Measurements from ENCODE around the gene ACER1. TPM values are rescaled to one million over a fixed set of nuclear protein-coding genes. Genes with fewer than 3 reads are reported as not detected.
A peak's percentile ranks its signal among the peaks of the same experiment; 100 is the strongest.

ACER1 gene
- total and polyA plus RNA-seq, 2 of the 13 experiments (the other 11 are each of a cell fraction or from before 2014, with no cell fraction given), result not detected

GRCh38 chr19:6279620-6279930 is 53.8 kb downstream of the ACER1 start:
- FAIRE-seq (no peak), ATAC-seq (no peak), DNase-seq (ENCODE audit: low spot score) (no peak)
- Histone ChIP-seq H2AFZ (ENCODE audit: low read length) (no peak overlapping the region), H3K36me3 (replicated peaks in 1 of 2; ENCODE audit: control insufficient read depth in 1 of 2, insufficient read depth in 2 of 2, low read length in 2 of 2) (peaks cover 0 to 9% of the 10 kb centered on the region in 2 experiments; a peak in 2 of 5 replicates), H3K27ac (ENCODE audit: extremely low read length, insufficient read depth, low read length) (peak overlapping the region; percentile 65), H4K20me1 (ENCODE audit: insufficient read depth, low read length) (peaks cover 24% of the 10 kb centered on the region; the same call in 1 of the 2 replicates), H3K4me1 (ENCODE audit: insufficient read depth, low read length) (peaks cover 48% of the 10 kb centered on the region), H3K27me3 (ENCODE audit: control insufficient read depth in 1 of 2, insufficient read depth in 2 of 2, low read length in 2 of 2) (no peaks in the 10 kb centered on the region), H3K4me2 (ENCODE audit: low read depth, low read length) (peak overlapping the region; percentile 90; the same call in 1 of the 2 replicates), H3K9me3 (ENCODE audit: low read length) (no peaks in the 10 kb centered on the region), H3K4me3 (replicated peaks in 1 of 3; ENCODE audit: insufficient read depth in 1 of 3, low read depth in 2 of 3, low read length in 3 of 3) (peak overlapping the region; percentile 67 to 99 (median 96); a peak in 5 of 6 replicates), H3K79me2 (ENCODE audit: insufficient read depth, low read length) (peaks cover 48% of the 10 kb centered on the region), H3K9ac (ENCODE audit: insufficient read depth, low read depth, low read length) (peak overlapping the region; percentile 88; the same call in 1 of the 2 replicates)
- ChIA-PET POLR2A (no interaction called here), CTCF (ENCODE audit: low intra/inter-chr PET ratio, low total read pairs) (no interaction called here)
- WGBS (ENCODE audit: low lambda C conversion rate), result 0% methylated on average over 1 of the region's 59 CpGs
- no TSS peak for BruUV-seq (replicated peaks)
- intact Hi-C loops (cut with micrococcal nuclease; ENCODE audit: unreplicated experiment), result no loop called here
- TF ChIP-seq ZNF143 (CRISPR knock-in tag; IDR thresholded peaks at IDR 0.05) (no peak), SIN3A (IDR thresholded peaks at IDR 0.05; ENCODE audit: borderline replicate concordance, low read depth, low read length) (0 out of 2 replicates have a peak, but pooled peaks have one; percentile 9)
- in situ Hi-C loops (cut with HindIII; ENCODE audit: extremely low pct_ligation_motif_present, low pct_unique_long_range_greater_than_20kb), result no loop called here

GRCh38 chr19:6278740-6279619 is 54.4 kb downstream of the ACER1 start:
- H3K79me2 ChIP-seq (ENCODE audit: insufficient read depth, low read length), result peaks cover 54% of the 10 kb centered on the region
- in situ Hi-C loops (cut with HindIII; ENCODE audit: extremely low pct_ligation_motif_present, low pct_unique_long_range_greater_than_20kb), result no loop called here
- CTCF ChIA-PET (ENCODE audit: low intra/inter-chr PET ratio, low total read pairs), result no interaction called here
- no peak for TF ChIP-seq FOSL1 (CRISPR knock-in tag; IDR thresholded peaks at IDR 0.05; ENCODE audit: borderline replicate concordance)
- no peak for TF ChIP-seq ZKSCAN1 (IDR thresholded peaks at IDR 0.05; ENCODE audit: low read length)
- TF ChIP-seq POGK (CRISPR knock-in tag; conservative IDR thresholded peaks at IDR 0.05), result 0 out of 2 replicates have a peak, but pooled peaks have one; percentile 34
- no peak for TF ChIP-seq ZSCAN21 (CRISPR knock-in tag; IDR thresholded peaks at IDR 0.05; ENCODE audit: borderline replicate concordance)
- TF ChIP-seq KLF9 (CRISPR knock-in tag; IDR thresholded peaks at IDR 0.05; ENCODE audit: low read depth), result no peak
- no peak for TF ChIP-seq IKZF4 (CRISPR knock-in tag; IDR thresholded peaks at IDR 0.05; ENCODE audit: borderline replicate concordance, low read depth, not compliant biosample characterization)
- 0 out of 2 replicates have a peak, but pooled peaks have one; percentile 19 for TF ChIP-seq KDM2A (CRISPR knock-in tag; IDR thresholded peaks at IDR 0.05; ENCODE audit: borderline replicate concordance, low read depth)
- TF ChIP-seq PLSCR1 (CRISPR knock-in tag; IDR thresholded peaks at IDR 0.05; ENCODE audit: borderline replicate concordance), result no peak
- TF ChIP-seq FOXJ3 (CRISPR knock-in tag; IDR thresholded peaks at IDR 0.05; ENCODE audit: borderline replicate concordance), result no peak
- 0 out of 2 replicates have a peak, but pooled peaks have one; percentile 31 for TF ChIP-seq ARNT2 (CRISPR knock-in tag; IDR thresholded peaks at IDR 0.05; ENCODE audit: low read depth)

More at GRCh38 chr19:6278740-6279619, 54.4 kb downstream of the ACER1 start:
- no peaks in the 10 kb centered on the region for H3K9me3 ChIP-seq (ENCODE audit: low read length)
- BruUV-seq (replicated peaks), result no TSS peak
- H4K20me1 ChIP-seq (ENCODE audit: insufficient read depth, low read length), result peaks cover 24% of the 10 kb centered on the region; the same call in 1 of the 2 replicates
- intact Hi-C loops (cut with micrococcal nuclease; ENCODE audit: unreplicated experiment), result no loop called here
- H3K4me1 ChIP-seq (ENCODE audit: insufficient read depth, low read length), result peaks cover 54% of the 10 kb centered on the region
- H3K4me2 ChIP-seq (ENCODE audit: low read depth, low read length), result peak overlapping the region; percentile 90
- ATAC-seq (peak; percentile 20; the same call in 1 of the 3 replicates), FAIRE-seq (no peak), DNase-seq (ENCODE audit: low spot score) (no peak)
- peaks cover 0 to 9% of the 10 kb centered on the region in 2 experiments; a peak in 2 of 5 replicates for H3K36me3 ChIP-seq (replicated peaks in 1 of 2; ENCODE audit: control insufficient read depth in 1 of 2, insufficient read depth in 2 of 2, low read length in 2 of 2)
- peak overlapping the region; percentile 67 to 99 (median 96) for H3K4me3 ChIP-seq (replicated peaks in 1 of 3; ENCODE audit: insufficient read depth in 1 of 3, low read depth in 2 of 3, low read length in 3 of 3)
- H3K9ac ChIP-seq (ENCODE audit: insufficient read depth, low read depth, low read length), result peak overlapping the region; percentile 88
- no peak overlapping the region for H2AFZ ChIP-seq (ENCODE audit: low read length)
- H3K27me3 ChIP-seq (ENCODE audit: control insufficient read depth in 1 of 2, insufficient read depth in 2 of 2, low read length in 2 of 2), result no peaks in the 10 kb centered on the region
- peak overlapping the region; percentile 65 for H3K27ac ChIP-seq (ENCODE audit: extremely low read length, insufficient read depth, low read length)
- 2% methylated on average over 17 of the region's 36 CpGs for WGBS (ENCODE audit: low lambda C conversion rate)
- POLR2A ChIA-PET, result no interaction called here
